DND-41 (cell line): ENCODE results near the gene CACNB1.

Source experiments
- ATAC-seq: fragments of 200-7000 bp; cut with Tn5 transposase; 3 replicates; pipeline ENCODE4 v1.9.1; 2021; ENCODE audit warnings: low read depth; ENCODE audit not compliant: insufficient read depth
- DNase-seq: peaks from one replicate; pipeline ENCODE4 v3.0.0-alpha.2; 2020
- H2AFZ ChIP-seq: 2 replicates; pipeline ENCODE4 v1.6.0; 2012; ENCODE audit warnings: low read depth, low read length
- H3K27ac ChIP-seq: 2 replicates; pipeline ENCODE4 v1.5.1; 2012; ENCODE audit warnings: low read length, inconsistent platforms
- H3K27me3 ChIP-seq: fragments of 200-600 bp; sonication (generic); 2 replicates; pipeline ENCODE4 v1.6.0; 2012; ENCODE audit warnings: low read length, mild to moderate bottlenecking, inconsistent platforms; ENCODE audit not compliant: insufficient read depth, poor library complexity
- H3K36me3 ChIP-seq: 2 replicates; pipeline ENCODE4 v1.5.1; 2012; ENCODE audit warnings: low read length, inconsistent platforms; ENCODE audit not compliant: insufficient read depth
- H3K4me1 ChIP-seq: 2 replicates; pipeline ENCODE4 v1.5.1; 2012; ENCODE audit warnings: mild to moderate bottlenecking, low read length; ENCODE audit not compliant: insufficient read depth
- H3K4me2 ChIP-seq: 2 replicates; pipeline ENCODE4 v1.6.0; 2012; ENCODE audit warnings: mild to moderate bottlenecking, moderate library complexity, low read length, inconsistent platforms; ENCODE audit not compliant: insufficient read depth
- H3K4me3 ChIP-seq, 2 experiments: fragments of 200-600 bp in 1 of 2; shearing (Covaris generic) in 1 of 2; 2 replicates each; pipeline ENCODE4 v1.5.1; 2012 to 2016; ENCODE audit warnings: inconsistent platforms in 2 of 2, low read length in 2 of 2, mild to moderate bottlenecking in 2 of 2, low read depth in 1 of 2, moderate library complexity in 1 of 2
- H3K79me2 ChIP-seq: 2 replicates; pipeline ENCODE4 v1.6.0; 2012; ENCODE audit warnings: low read length, inconsistent platforms; ENCODE audit not compliant: insufficient read depth
- H3K9ac ChIP-seq: 2 replicates; pipeline ENCODE4 v1.6.0; 2012; ENCODE audit warnings: low read depth, mild to moderate bottlenecking, inconsistent platforms, low read length, moderate library complexity
- H3K9me3 ChIP-seq: 2 replicates; pipeline ENCODE4 v1.5.1; 2012; ENCODE audit warnings: low read length, moderate library complexity, mild to moderate bottlenecking, inconsistent platforms; ENCODE audit not compliant: insufficient read depth, severe bottlenecking
- H4K20me1 ChIP-seq: 2 replicates; pipeline ENCODE4 v1.6.0; 2012; ENCODE audit warnings: low read length; ENCODE audit not compliant: insufficient read depth
- EZH2 ChIP-seq: IDR thresholded peaks from 3 replicates; pipeline ENCODE4 v1.6.1; 2012; ENCODE audit warnings: borderline replicate concordance, low read depth, mild to moderate bottlenecking, moderate library complexity, low read length, inconsistent platforms; ENCODE audit not compliant: severe bottlenecking
- TF ChIP-seq, protein P1 (sequence below): IDR thresholded peaks from 2 replicates; pipeline ENCODE4 v1.5.1; 2012; ENCODE audit warnings: borderline replicate concordance, low read length, moderate library complexity, mild to moderate bottlenecking; ENCODE audit not compliant: poor library complexity, severe bottlenecking; ENCODE audit errors: extremely low read depth

The CACNB1 gene

DNA sequence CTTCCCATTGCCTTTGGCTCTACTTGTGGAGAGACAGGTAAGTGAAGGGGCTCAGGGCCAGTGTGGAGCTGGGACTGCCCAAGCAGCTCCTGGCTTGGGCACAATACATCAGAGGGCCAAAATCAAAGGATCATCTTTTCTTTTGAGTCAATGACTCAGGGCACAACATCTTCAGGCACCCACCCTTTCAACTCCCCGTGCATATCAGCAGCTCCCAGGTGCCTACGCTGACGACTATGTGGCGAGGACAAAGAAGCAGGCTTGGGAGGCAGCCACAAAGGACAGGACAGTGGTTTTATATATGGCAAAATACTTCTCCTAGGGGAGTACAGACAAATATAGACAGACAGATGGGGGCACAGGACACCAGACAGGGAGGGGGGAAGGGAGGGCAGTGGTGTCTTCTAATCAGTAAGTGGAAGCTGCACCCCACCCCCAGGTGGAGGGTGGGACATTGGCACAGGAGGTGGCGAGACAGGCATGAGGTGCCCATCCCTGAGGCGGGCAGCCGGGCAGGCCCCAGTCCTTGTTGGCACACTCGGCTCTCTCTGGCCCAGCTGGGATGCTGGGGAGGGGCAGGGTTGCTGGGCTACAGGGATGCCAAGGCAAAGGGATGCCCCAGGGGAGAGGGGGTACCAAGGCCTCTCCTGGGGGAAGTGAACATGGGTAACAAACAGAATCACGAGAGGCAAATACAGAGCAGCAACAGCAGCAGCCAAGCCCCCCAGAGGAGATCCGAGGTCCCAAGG, 23.8 kb downstream of the CACNB1 start:
- DNase-seq = peak; percentile 70
- Histone ChIP-seq H3K4me2 (peak overlapping the region; percentile 55), H3K9ac (peak overlapping the region; percentile 50), H3K36me3 (peaks cover 35% of the 10 kb centered on the region), H3K9me3 (no peaks in the 10 kb centered on the region), H4K20me1 (no peaks in the 10 kb centered on the region), H3K4me3 (peak overlapping the region in 1 of 2 experiments; percentile 24; a peak in 2 of 4 replicates), H3K79me2 (no peaks in the 10 kb centered on the region), H3K27ac (peak overlapping the region; percentile 97), H3K27me3 (no peaks in the 10 kb centered on the region), H3K4me1 (peaks cover 64% of the 10 kb centered on the region), H2AFZ (no peak overlapping the region)
- peak; percentile 52 for ATAC-seq
- no peak for TF ChIP-seq EZH2
- TF ChIP-seq, protein P1, sequence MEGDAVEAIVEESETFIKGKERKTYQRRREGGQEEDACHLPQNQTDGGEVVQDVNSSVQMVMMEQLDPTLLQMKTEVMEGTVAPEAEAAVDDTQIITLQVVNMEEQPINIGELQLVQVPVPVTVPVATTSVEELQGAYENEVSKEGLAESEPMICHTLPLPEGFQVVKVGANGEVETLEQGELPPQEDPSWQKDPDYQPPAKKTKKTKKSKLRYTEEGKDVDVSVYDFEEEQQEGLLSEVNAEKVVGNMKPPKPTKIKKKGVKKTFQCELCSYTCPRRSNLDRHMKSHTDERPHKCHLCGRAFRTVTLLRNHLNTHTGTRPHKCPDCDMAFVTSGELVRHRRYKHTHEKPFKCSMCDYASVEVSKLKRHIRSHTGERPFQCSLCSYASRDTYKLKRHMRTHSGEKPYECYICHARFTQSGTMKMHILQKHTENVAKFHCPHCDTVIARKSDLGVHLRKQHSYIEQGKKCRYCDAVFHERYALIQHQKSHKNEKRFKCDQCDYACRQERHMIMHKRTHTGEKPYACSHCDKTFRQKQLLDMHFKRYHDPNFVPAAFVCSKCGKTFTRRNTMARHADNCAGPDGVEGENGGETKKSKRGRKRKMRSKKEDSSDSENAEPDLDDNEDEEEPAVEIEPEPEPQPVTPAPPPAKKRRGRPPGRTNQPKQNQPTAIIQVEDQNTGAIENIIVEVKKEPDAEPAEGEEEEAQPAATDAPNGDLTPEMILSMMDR = no peak

GRCh38 chr17:39173080-39173479, 24.4 kb downstream of the CACNB1 start:
- H3K36me3 ChIP-seq = peaks cover 31% of the 10 kb centered on the region

DNA sequence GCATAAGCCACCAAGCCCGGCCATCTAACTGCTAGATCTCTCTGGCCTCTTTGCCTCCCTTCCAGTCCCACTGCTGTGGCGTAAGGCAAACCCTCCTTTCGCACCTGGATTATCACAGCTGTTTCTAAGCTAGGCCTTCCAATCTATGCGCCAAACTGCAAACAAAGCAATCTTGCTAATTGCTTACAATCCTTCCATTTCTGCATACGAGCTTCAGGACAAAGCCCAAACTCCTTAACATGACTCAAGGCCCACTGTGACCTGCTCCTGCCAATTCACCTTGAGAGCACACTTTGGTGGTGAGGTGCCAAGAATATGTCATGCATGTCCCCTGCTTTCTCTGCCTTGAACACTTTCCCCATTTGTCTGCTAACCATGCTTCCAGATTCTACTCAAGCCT, 25.5 kb downstream of the CACNB1 start:
- peak overlapping the region; percentile 55 for H3K4me2 ChIP-seq

More at GRCh38 chr17:39173080-39173479, 24.4 kb downstream of the CACNB1 start:
- ATAC-seq = peak; percentile 66
- peaks cover 70% of the 10 kb centered on the region for H3K4me1 ChIP-seq
- H3K4me3 ChIP-seq = peak overlapping the region in 1 of 2 experiments; percentile 24; a peak in 2 of 4 replicates
- H3K9me3 ChIP-seq = no peaks in the 10 kb centered on the region
- H3K9ac ChIP-seq = peak overlapping the region; percentile 50
- TF ChIP-seq, protein P1 = no peak
- TF ChIP-seq EZH2 = no peak
- DNase-seq = peak; percentile 86
- no peaks in the 10 kb centered on the region for H4K20me1 ChIP-seq
- H3K27ac ChIP-seq = peak overlapping the region; percentile 97
- H3K27me3 ChIP-seq = no peaks in the 10 kb centered on the region
- H3K4me2 ChIP-seq = peak overlapping the region; percentile 55
- H2AFZ ChIP-seq = no peak overlapping the region
- no peaks in the 10 kb centered on the region for H3K79me2 ChIP-seq

More for the DNA sequence above, 25.5 kb downstream of the CACNB1 start:
- peak overlapping the region; percentile 50 for H3K9ac ChIP-seq
- peak overlapping the region; percentile 97 for H3K27ac ChIP-seq
- ATAC-seq (no peak), DNase-seq (peak; percentile 49)
- peak overlapping the region in 1 of 2 experiments; percentile 42; a peak in 1 of 4 replicates for H3K4me3 ChIP-seq
- peaks cover 20% of the 10 kb centered on the region for H3K36me3 ChIP-seq
- H3K27me3 ChIP-seq = no peaks in the 10 kb centered on the region
- peaks cover 82% of the 10 kb centered on the region for H3K4me1 ChIP-seq
- no peaks in the 10 kb centered on the region for H3K79me2 ChIP-seq
- H4K20me1 ChIP-seq = no peaks in the 10 kb centered on the region
- no peaks in the 10 kb centered on the region for H3K9me3 ChIP-seq
- no peak overlapping the region for H2AFZ ChIP-seq
- TF ChIP-seq, protein P1 = no peak
- no peak for TF ChIP-seq EZH2
